22Rv1 (cell line): ENCODE results near the gene VPS8.
A peak's percentile ranks its signal among the peaks of the same experiment; 100 is the strongest.

ENCODE experiments used
- CTCF ChIP-seq: fragments of 450-650 bp; IDR thresholded peaks from 2 replicates; pipeline ENCODE4 v1.5.1; 2017; ENCODE audit warnings: mild to moderate bottlenecking
- ZFX ChIP-seq: fragments of 450-650 bp; IDR thresholded peaks from 2 replicates; pipeline ENCODE4 v1.6.1; 2017; ENCODE audit warnings: antibody characterized with exemption, borderline replicate concordance

GRCh38 chr3:185070491-185071286 is 258.7 kb downstream of the VPS8 start:
- TF ChIP-seq CTCF (peak; percentile 24; the same call in 1 of the 2 replicates), ZFX (no peak)
